SK-N-SH treated with all-trans-retinoic acid at 6 μM for 48 hours (cell line): Measurements from ENCODE around the gene CNNM2.

Experiments used
- ATAC-seq: fragments of 200-7000 bp; cut with Tn5 transposase; 3 replicates; pipeline ENCODE4 v1.9.1; 2020; ENCODE audit warnings: mild to moderate bottlenecking, moderate library complexity
- ARNTL ChIP-seq: fragments of 450-650 bp; formaldehyde crosslinking; IDR thresholded peaks from 2 replicates; pipeline ENCODE4 v1.5.0; 2020; ENCODE audit warnings: low read depth, mild to moderate bottlenecking, moderate library complexity, borderline replicate concordance
- BACH2 ChIP-seq: fragments of 250-450 bp; sonication (Bioruptor Pico); IDR thresholded peaks from 2 replicates; pipeline ENCODE4 v1.9.0; 2021; ENCODE audit warnings: mild to moderate bottlenecking, borderline replicate concordance
- CSDC2 ChIP-seq: fragments of 250-450 bp; sonication (Bioruptor Pico); IDR thresholded peaks from 2 replicates; pipeline ENCODE4 v1.5.0; 2020; ENCODE audit warnings: mild to moderate bottlenecking, moderate library complexity
- CSRNP3 ChIP-seq: fragments of 250-450 bp; sonication (Bioruptor Pico); IDR thresholded peaks from 2 replicates; pipeline ENCODE4 v1.5.1; 2021; ENCODE audit warnings: mild to moderate bottlenecking, moderate library complexity
- GLIS3 ChIP-seq: fragments of 250-450 bp; sonication (Bioruptor Pico); IDR thresholded peaks from 2 replicates; pipeline ENCODE4 v1.5.0; 2020; ENCODE audit warnings: mild to moderate bottlenecking, moderate library complexity
- ISL1 ChIP-seq: fragments of 250-450 bp; sonication (Bioruptor Pico); IDR thresholded peaks from 2 replicates; pipeline ENCODE4 v2.1.2; 2022; ENCODE audit warnings: mild to moderate bottlenecking, moderate library complexity
- OSR1 ChIP-seq: fragments of 250-450 bp; sonication (Bioruptor Pico); IDR thresholded peaks from 2 replicates; pipeline ENCODE4 v1.8.0; 2022; ENCODE audit warnings: moderate library complexity, mild to moderate bottlenecking, inconsistent platforms
- PATZ1 ChIP-seq: fragments of 250-450 bp; sonication (Bioruptor Pico); IDR thresholded peaks from 2 replicates; pipeline ENCODE4 v1.8.0; 2020; ENCODE audit warnings: mild to moderate bottlenecking, moderate library complexity, borderline replicate concordance
- POU6F1 ChIP-seq: fragments of 250-450 bp; sonication (Bioruptor Pico); IDR thresholded peaks from 2 replicates; pipeline ENCODE4 v1.8.0; 2021; ENCODE audit warnings: low read depth, mild to moderate bottlenecking, moderate library complexity, borderline replicate concordance
- PPARA ChIP-seq: fragments of 250-450 bp; sonication (Bioruptor Pico); IDR thresholded peaks from 2 replicates; pipeline ENCODE4 v1.5.0; 2020; ENCODE audit warnings: mild to moderate bottlenecking, borderline replicate concordance
- RARB ChIP-seq: fragments of 250-450 bp; sonication (Bioruptor Pico); IDR thresholded peaks from 2 replicates; pipeline ENCODE4 v1.8.0; 2021; ENCODE audit warnings: mild to moderate bottlenecking, moderate library complexity
- SNAI2 ChIP-seq: fragments of 250-450 bp; sonication (Bioruptor Pico); IDR thresholded peaks from 2 replicates; pipeline ENCODE4 v1.5.0; 2020; ENCODE audit warnings: mild to moderate bottlenecking, moderate library complexity
- TCF4 ChIP-seq: fragments of 250-450 bp; sonication (Bioruptor Pico); IDR thresholded peaks from 2 replicates; pipeline ENCODE4 v1.8.0; 2021; ENCODE audit warnings: mild to moderate bottlenecking, moderate library complexity, borderline replicate concordance
- TOX ChIP-seq: fragments of 250-450 bp; sonication (Bioruptor Pico); IDR thresholded peaks from 2 replicates; pipeline ENCODE4 v1.8.0; 2021; ENCODE audit warnings: mild to moderate bottlenecking, moderate library complexity, borderline replicate concordance
- TSHZ2 ChIP-seq: fragments of 250-450 bp; sonication (Bioruptor Pico); IDR thresholded peaks from 2 replicates; pipeline ENCODE4 v1.5.0; 2020; ENCODE audit warnings: mild to moderate bottlenecking, moderate library complexity
- ZC3H10 ChIP-seq: fragments of 250-450 bp; sonication (Bioruptor Pico); IDR thresholded peaks from 2 replicates; pipeline ENCODE4 v1.5.1; 2021; ENCODE audit warnings: mild to moderate bottlenecking, moderate library complexity
- ZFP3 ChIP-seq: fragments of 250-450 bp; sonication (Bioruptor Pico); IDR thresholded peaks from 2 replicates; pipeline ENCODE4 v1.5.0; 2020; ENCODE audit warnings: mild to moderate bottlenecking, moderate library complexity
- ZFP30 ChIP-seq: fragments of 450-650 bp; formaldehyde crosslinking; IDR thresholded peaks from 2 replicates; pipeline ENCODE4 v1.5.0; 2022; ENCODE audit warnings: mild to moderate bottlenecking, moderate library complexity
- ZNF565 ChIP-seq: fragments of 450-650 bp; formaldehyde crosslinking; conservative IDR thresholded peaks from 2 replicates; pipeline ENCODE4 v1.5.0; 2020; ENCODE audit warnings: low read depth, mild to moderate bottlenecking, moderate library complexity
- ZNF70 ChIP-seq: fragments of 450-650 bp; formaldehyde crosslinking; IDR thresholded peaks from 2 replicates; pipeline ENCODE4 v1.5.0; 2020; ENCODE audit warnings: mild to moderate bottlenecking, moderate library complexity
- ZNF8 ChIP-seq: fragments of 450-650 bp; formaldehyde crosslinking; IDR thresholded peaks from 2 replicates; pipeline ENCODE4 v1.5.0; 2020; ENCODE audit warnings: mild to moderate bottlenecking, moderate library complexity
- TF ChIP-seq, protein P1 (sequence below): fragments of 250-450 bp; sonication (Bioruptor Pico); IDR thresholded peaks from 2 replicates; pipeline ENCODE4 v1.5.1; 2020; ENCODE audit warnings: low read depth, mild to moderate bottlenecking, moderate library complexity

CNNM2 gene

DNA sequence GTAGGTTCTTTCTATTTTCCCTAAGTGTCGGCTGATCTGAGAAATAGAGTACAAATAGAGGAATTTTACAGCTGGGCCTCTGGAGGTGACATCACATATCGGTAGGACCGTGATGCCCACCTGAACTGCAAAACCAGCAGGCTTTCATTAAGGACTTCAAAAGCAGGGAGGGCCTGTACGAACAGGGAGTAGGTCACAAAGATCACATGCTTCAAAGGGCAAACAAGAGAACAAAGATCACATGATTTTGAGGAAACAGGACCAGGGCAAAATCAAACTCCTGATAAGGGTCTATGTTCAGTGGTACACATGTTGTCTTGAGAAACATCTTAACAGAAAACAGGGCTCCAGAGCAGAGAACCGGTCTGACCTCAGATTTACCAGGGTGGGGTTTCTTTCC, 88.9 kb downstream of the CNNM2 start:
- no peak for ATAC-seq
- TF ChIP-seq OSR1 (CRISPR knock-in tag) (no peak), TSHZ2 (CRISPR knock-in tag) (no peak), SNAI2 (CRISPR knock-in tag) (no peak), ZNF70 (no peak), PPARA (no peak), RARB (no peak)

GRCh38 chr10:103013416-103013815, 95.3 kb downstream of the CNNM2 start:
- ATAC-seq: no peak
- no peak for TF ChIP-seq GLIS3
- no peak for TF ChIP-seq ZFP3 (CRISPR knock-in tag)
- no peak for TF ChIP-seq POU6F1 (CRISPR knock-in tag)
- no peak for TF ChIP-seq ZNF70
- no peak for TF ChIP-seq RARB
- no peak for TF ChIP-seq ZNF8 (CRISPR knock-in tag)
- no peak for TF ChIP-seq TSHZ2 (CRISPR knock-in tag)
- no peak for TF ChIP-seq BACH2 (CRISPR knock-in tag)
- no peak for TF ChIP-seq OSR1 (CRISPR knock-in tag)
- no peak for TF ChIP-seq ZC3H10 (CRISPR knock-in tag)
- no peak for TF ChIP-seq ZNF565 (CRISPR knock-in tag)
- no peak for TF ChIP-seq CSRNP3 (CRISPR knock-in tag)
- no peak for TF ChIP-seq TOX (CRISPR knock-in tag)
- TF ChIP-seq PPARA: no peak
- TF ChIP-seq TCF4 (CRISPR knock-in tag): no peak
- TF ChIP-seq PATZ1 (CRISPR knock-in tag): no peak
- TF ChIP-seq ZFP30 (CRISPR knock-in tag): no peak

DNA sequence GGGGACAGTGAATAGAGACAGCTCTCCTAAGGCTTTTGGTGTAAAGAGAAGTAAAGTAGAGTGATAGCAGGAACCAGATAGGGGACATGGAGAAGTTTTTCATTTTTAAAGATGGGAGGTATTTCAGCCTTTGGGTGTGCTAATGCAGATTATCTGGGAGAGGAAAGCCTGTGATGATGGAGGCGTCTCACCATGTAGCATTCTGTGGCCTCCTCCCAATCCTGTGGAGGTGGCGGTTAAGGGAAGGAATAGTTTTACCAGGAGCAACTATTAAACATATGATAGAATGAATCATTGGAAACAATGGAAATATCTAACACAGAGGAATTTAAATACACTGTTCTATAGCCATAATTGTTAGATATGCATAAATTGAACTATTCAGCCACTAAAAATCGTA, 101.3 kb downstream of the CNNM2 start:
- no peak for ATAC-seq
- TF ChIP-seq PATZ1 (CRISPR knock-in tag) (no peak), ISL1 (no peak), ZNF8 (CRISPR knock-in tag) (no peak), CSRNP3 (CRISPR knock-in tag) (no peak), CSDC2 (CRISPR knock-in tag) (no peak), PPARA (no peak), ARNTL (CRISPR knock-in tag) (no peak), TCF4 (CRISPR knock-in tag) (no peak), OSR1 (CRISPR knock-in tag) (no peak), ZFP3 (CRISPR knock-in tag) (no peak), RARB (no peak), BACH2 (CRISPR knock-in tag) (no peak), GLIS3 (no peak)
- TF ChIP-seq, protein P1, sequence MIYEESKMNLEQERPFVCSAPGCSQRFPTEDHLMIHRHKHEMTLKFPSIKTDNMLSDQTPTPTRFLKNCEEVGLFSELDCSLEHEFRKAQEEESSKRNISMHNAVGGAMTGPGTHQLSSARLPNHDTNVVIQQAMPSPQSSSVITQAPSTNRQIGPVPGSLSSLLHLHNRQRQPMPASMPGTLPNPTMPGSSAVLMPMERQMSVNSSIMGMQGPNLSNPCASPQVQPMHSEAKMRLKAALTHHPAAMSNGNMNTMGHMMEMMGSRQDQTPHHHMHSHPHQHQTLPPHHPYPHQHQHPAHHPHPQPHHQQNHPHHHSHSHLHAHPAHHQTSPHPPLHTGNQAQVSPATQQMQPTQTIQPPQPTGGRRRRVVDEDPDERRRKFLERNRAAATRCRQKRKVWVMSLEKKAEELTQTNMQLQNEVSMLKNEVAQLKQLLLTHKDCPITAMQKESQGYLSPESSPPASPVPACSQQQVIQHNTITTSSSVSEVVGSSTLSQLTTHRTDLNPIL (CRISPR knock-in tag): no peak
